H9 (cell line): Measurements from ENCODE around the gene FRMPD1. TPM values are rescaled to one million over a fixed set of nuclear protein-coding genes. Genes with fewer than 3 reads are reported as not detected.

Experiments
- DNase-seq: peaks from one replicate; pipeline ENCODE4 v3.0.0-alpha.2; 2017
- H2AFZ ChIP-seq: one replicate; pipeline ENCODE4 v1.6.1; 2013; ENCODE audit warnings: mild to moderate bottlenecking, low read length, control low read depth, moderate library complexity
- H2AK5ac ChIP-seq: 2 replicates; pipeline ENCODE4 v1.6.1; 2013; ENCODE audit warnings: low read length, control low read depth, mixed read lengths; ENCODE audit not compliant: insufficient read length
- H2BK120ac ChIP-seq: one replicate; pipeline ENCODE4 v1.6.1; 2013; ENCODE audit warnings: low read depth, mild to moderate bottlenecking, low read length, control low read depth, inconsistent platforms; ENCODE audit not compliant: poor library complexity, severe bottlenecking
- H2BK12ac ChIP-seq: 2 replicates; pipeline ENCODE4 v1.6.1; 2013; ENCODE audit warnings: low read length, control low read depth, mixed read lengths, low read depth; ENCODE audit not compliant: insufficient read length
- H2BK15ac ChIP-seq: 2 replicates; pipeline ENCODE4 v1.6.1; 2013; ENCODE audit warnings: low read depth, low read length, control low read depth
- H2BK20ac ChIP-seq: one replicate; pipeline ENCODE4 v1.6.1; 2013; ENCODE audit warnings: low read depth, mild to moderate bottlenecking, low read length, control low read depth, inconsistent platforms; ENCODE audit not compliant: poor library complexity, severe bottlenecking
- H2BK5ac ChIP-seq: 2 replicates; pipeline ENCODE4 v1.6.1; 2013; ENCODE audit warnings: low read length, control low read depth, mixed read lengths; ENCODE audit not compliant: insufficient read length
- H3K14ac ChIP-seq: 2 replicates; pipeline ENCODE4 v1.6.1; 2013; ENCODE audit warnings: low read length, control low read depth; ENCODE audit not compliant: insufficient read depth
- H3K18ac ChIP-seq: 2 replicates; pipeline ENCODE4 v1.6.1; 2013; ENCODE audit warnings: low read depth, mild to moderate bottlenecking, mixed read lengths, low read length, control low read depth; ENCODE audit not compliant: insufficient read length
- H3K23ac ChIP-seq: 2 replicates; pipeline ENCODE4 v1.6.1; 2013; ENCODE audit warnings: low read length, control low read depth, mixed read lengths, low read depth; ENCODE audit not compliant: insufficient read length
- H3K23me2 ChIP-seq: 2 replicates; pipeline ENCODE4 v1.6.1; 2013; ENCODE audit warnings: low read depth, mild to moderate bottlenecking, mixed read lengths, low read length, control low read depth; ENCODE audit not compliant: insufficient read length, poor library complexity, severe bottlenecking
- H3K27ac ChIP-seq: 2 replicates; pipeline ENCODE4 v1.5.1; 2013; ENCODE audit warnings: low read length, control low read depth, mixed read lengths, low read depth; ENCODE audit not compliant: insufficient read length
- H3K27me3 ChIP-seq: 2 replicates; pipeline ENCODE4 v1.6.1; 2013; ENCODE audit warnings: low read length, control low read depth, inconsistent platforms; ENCODE audit not compliant: insufficient read depth
- H3K4ac ChIP-seq: 2 replicates; pipeline ENCODE4 v1.6.1; 2013; ENCODE audit warnings: low read depth, mild to moderate bottlenecking, control low read depth, inconsistent platforms, low read length, moderate library complexity
- H3K4me1 ChIP-seq: 2 replicates; pipeline ENCODE4 v1.6.1; 2013; ENCODE audit warnings: low read length, control low read depth, inconsistent platforms; ENCODE audit not compliant: insufficient read depth
- H3K4me2 ChIP-seq: 2 replicates; pipeline ENCODE4 v1.6.1; 2013; ENCODE audit warnings: low read length, control low read depth, mixed read lengths; ENCODE audit not compliant: insufficient read length, insufficient read depth
- H3K56ac ChIP-seq: 2 replicates; pipeline ENCODE4 v1.6.1; 2013; ENCODE audit warnings: low read depth, mild to moderate bottlenecking, mixed read lengths, low read length, control low read depth; ENCODE audit not compliant: insufficient read length
- H3K79me1 ChIP-seq: 2 replicates; pipeline ENCODE4 v1.6.1; 2013; ENCODE audit warnings: low read depth, mild to moderate bottlenecking, moderate library complexity, low read length, control low read depth, inconsistent platforms; ENCODE audit not compliant: insufficient read depth, poor library complexity, severe bottlenecking
- H3K79me2 ChIP-seq: 2 replicates; pipeline ENCODE4 v1.6.1; 2013; ENCODE audit warnings: low read length, control low read depth, inconsistent platforms; ENCODE audit not compliant: insufficient read depth
- H3K9ac ChIP-seq: 2 replicates; pipeline ENCODE4 v1.6.1; 2013; ENCODE audit warnings: low read length, control low read depth, mixed read lengths; ENCODE audit not compliant: insufficient read length; ENCODE audit errors: extremely low read depth
- H3K9me3 ChIP-seq: one replicate; pipeline ENCODE4 v1.6.1; 2013; ENCODE audit warnings: low read depth, low read length, inconsistent platforms; ENCODE audit not compliant: control insufficient read depth
- H3T11ph ChIP-seq: one replicate; pipeline ENCODE4 v1.6.1; 2013; ENCODE audit warnings: mild to moderate bottlenecking, low read length, control low read depth, inconsistent platforms
- H4K20me1 ChIP-seq: one replicate; pipeline ENCODE4 v1.6.1; 2013; ENCODE audit not compliant: control insufficient read depth, insufficient read length, insufficient read depth
- H4K5ac ChIP-seq: 2 replicates; pipeline ENCODE4 v1.6.1; 2013; ENCODE audit warnings: low read depth, mild to moderate bottlenecking, mixed read lengths, low read length, control low read depth; ENCODE audit not compliant: insufficient read length
- H4K8ac ChIP-seq: replicated peaks from 2 replicates; pipeline ENCODE4 v1.6.1; 2013; ENCODE audit warnings: low read length, control low read depth, mixed read lengths, low read depth; ENCODE audit not compliant: insufficient read length
- H4K91ac ChIP-seq: 2 replicates; pipeline ENCODE4 v1.6.1; 2013; ENCODE audit warnings: low read depth, mild to moderate bottlenecking, moderate library complexity, mixed read lengths, low read length, control low read depth; ENCODE audit not compliant: insufficient read length
- H3K27ac Mint-ChIP-seq, 3 experiments: 2 replicates in 2 of 3; 3 replicates in 1 of 3; pipeline ENCODE4 v1.8.0; 2020 to 2021; ENCODE audit warnings: mixed read lengths in 3 of 3, mild to moderate bottlenecking in 1 of 3, moderate library complexity in 1 of 3
- H3K27me3 Mint-ChIP-seq: 2 replicates; pipeline ENCODE4 v1.8.0; 2021; ENCODE audit warnings: low read depth, mild to moderate bottlenecking, moderate library complexity, mixed read lengths
- H3K36me3 Mint-ChIP-seq, 3 experiments: 2 replicates in 2 of 3; 3 replicates in 1 of 3; pipeline ENCODE4 v1.8.0; 2020 to 2021; ENCODE audit warnings: low read depth in 3 of 3, mixed read lengths in 3 of 3; ENCODE audit not compliant: insufficient read depth in 1 of 3
- H3K4me1 Mint-ChIP-seq, 2 experiments: 2 replicates each; pipeline ENCODE4 v1.8.0; 2020; ENCODE audit warnings: mixed read lengths in 2 of 2
- H3K4me3 Mint-ChIP-seq, 2 experiments: 2 replicates in 1 of 2; 3 replicates in 1 of 2; pipeline ENCODE4 v1.8.0; 2020 to 2021; ENCODE audit warnings: mild to moderate bottlenecking in 2 of 2, mixed read lengths in 2 of 2, moderate library complexity in 1 of 2
- H3K9me3 Mint-ChIP-seq, 2 experiments: 2 replicates in 1 of 2; 3 replicates in 1 of 2; pipeline ENCODE4 v1.8.0; 2020; ENCODE audit warnings: mild to moderate bottlenecking in 2 of 2, mixed read lengths in 2 of 2, moderate library complexity in 1 of 2
- CTCF ChIP-seq: fragments of 200-600 bp; sonication (generic); conservative IDR thresholded peaks from 3 replicates; pipeline ENCODE4 v1.8.0; 2021; ENCODE audit warnings: antibody characterized with exemption, mild to moderate bottlenecking
- WGBS: extraction: QIAGEN DNeasy Blood & Tissue Kit; methylation state at CpG from one replicate; pipeline ENCODE4 v1.1.7; 2013; ENCODE audit warnings: missing lambda C conversion rate, low lambda C conversion rate, mixed read lengths; ENCODE audit not compliant: insufficient read length; ENCODE audit errors: extremely low coverage; 5-methylcytosine and 5-hydroxymethylcytosine counted together
- total RNA-seq: library from RNA; stranded (reverse); gene quantifications from 2 replicates; pipeline ENCODE4 v1.2.1, GENCODE V29; 2021

FRMPD1 gene
- total RNA-seq, 1 experiment from 2014 or later: 0.04 TPM

GRCh38 chr9:37775216-37775919 is 124.6 kb downstream of the FRMPD1 start:
- H3K4me3 Mint-ChIP-seq: no peak overlapping the region
- no peak overlapping the region for H3K56ac ChIP-seq
- no peaks in the 10 kb centered on the region for H3K79me1 ChIP-seq
- H3K4me2 ChIP-seq: no peak overlapping the region
- no peak overlapping the region for H3K23ac ChIP-seq
- no CpG with 5 or more reads among the region's 1 CpG for WGBS
- H3K4me1 ChIP-seq: no peaks in the 10 kb centered on the region
- no peaks in the 10 kb centered on the region for H3K27me3 Mint-ChIP-seq
- H3K36me3 Mint-ChIP-seq: peaks cover 13 to 45% (median 38%) of the 10 kb centered on the region in 3 experiments; a peak in 6 of 7 replicates
- no peaks in the 10 kb centered on the region for H4K20me1 ChIP-seq
- no peak overlapping the region for H2BK120ac ChIP-seq
- TF ChIP-seq CTCF: no peak
- no peak overlapping the region for H2BK20ac ChIP-seq
- no peak overlapping the region for H3K27ac Mint-ChIP-seq
- no peak overlapping the region for H2BK5ac ChIP-seq
- no peak overlapping the region for H3K4ac ChIP-seq
- no peaks in the 10 kb centered on the region for H3K9me3 ChIP-seq
- no peak overlapping the region for H2AFZ ChIP-seq
- H3K27me3 ChIP-seq: no peaks in the 10 kb centered on the region
- no peak overlapping the region for H4K91ac ChIP-seq
- no peak overlapping the region for H3K18ac ChIP-seq
- H4K5ac ChIP-seq: no peak overlapping the region
- no peak overlapping the region for H2AK5ac ChIP-seq
- no peak overlapping the region for H3K27ac ChIP-seq
- DNase-seq: no peak
- no peak overlapping the region for H4K8ac ChIP-seq
- no peaks in the 10 kb centered on the region for H3K23me2 ChIP-seq
- no peak overlapping the region for H2BK12ac ChIP-seq
- H3K4me1 Mint-ChIP-seq: no peaks in the 10 kb centered on the region
- H2BK15ac ChIP-seq: no peak overlapping the region
- no peak overlapping the region for H3T11ph ChIP-seq
- H3K79me2 ChIP-seq: no peaks in the 10 kb centered on the region
- H3K9ac ChIP-seq: no peak overlapping the region
- no peaks in the 10 kb centered on the region for H3K9me3 Mint-ChIP-seq
- H3K14ac ChIP-seq: no peak overlapping the region
